HS-27A (cell line): ENCODE measurements around the gene GJA4.
"Not testable (repeated sequence)": the region's sequence is repeated elsewhere in the genome, so short reads cannot be mapped to it uniquely, and the experiment has no call there.

Source experiments
- DNase-seq: peaks from one replicate; pipeline ENCODE4 v3.0.0-alpha.2; 2012; ENCODE audit warnings: low read depth, missing footprints

Gene GJA4

GRCh38 chr1:34770891-34771504, 21.8 kb upstream of the GJA4 start:
- DNase-seq = no peak

- no peak for DNase-seq
Measured at GRCh38 chr1:34771573-34772371, 21.0 kb upstream of the GJA4 start.

- not testable (repeated sequence) for DNase-seq
Measured at GRCh38 chr1:34773114-34773513, 19.7 kb upstream of the GJA4 start.

- no peak for DNase-seq
Measured at GRCh38 chr1:34774957-34775356, 17.8 kb upstream of the GJA4 start.

- DNase-seq = no peak
Measured at GRCh38 chr1:34776911-34777310, 15.9 kb upstream of the GJA4 start.

- DNase-seq = no peak
Measured at GRCh38 chr1:34777519-34778321, 15.1 kb upstream of the GJA4 start.

- DNase-seq = no peak
Measured at GRCh38 chr1:34778381-34778780, 14.4 kb upstream of the GJA4 start.

- DNase-seq = no peak
Measured at GRCh38 chr1:34779005-34779404, 13.8 kb upstream of the GJA4 start.

GRCh38 chr1:34779526-34779925, 13.3 kb upstream of the GJA4 start:
- DNase-seq = no peak

- no peak for DNase-seq
Measured at GRCh38 chr1:34779962-34780361, 12.8 kb upstream of the GJA4 start.

GRCh38 chr1:34780528-34780927, 12.3 kb upstream of the GJA4 start:
- DNase-seq = no peak

- DNase-seq = no peak
Measured at GRCh38 chr1:34781071-34781843, 11.5 kb upstream of the GJA4 start, which contains the start of gene GJB3. GJB3 (plus strand) TSS chr1:34781214; CDS start chr1:34784763, 3,549 bp downstream.

- no peak for DNase-seq
Measured at GRCh38 chr1:34781844-34782391, 10.9 kb upstream of the GJA4 start.

- no peak for DNase-seq
Measured at GRCh38 chr1:34784751-34785221, 8.0 kb upstream of the GJA4 start.

GRCh38 chr1:34785231-34785874, 7.4 kb upstream of the GJA4 start:
- no peak for DNase-seq

- no peak for DNase-seq
Measured at GRCh38 chr1:34785875-34786470, 6.8 kb upstream of the GJA4 start.

- DNase-seq = no peak
Measured at GRCh38 chr1:34786521-34787325, 6.1 kb upstream of the GJA4 start.

GRCh38 chr1:34787461-34788420, 5.1 kb upstream of the GJA4 start:
- DNase-seq = no peak

- DNase-seq = no peak
Measured at GRCh38 chr1:34790985-34791384, 1.8 kb upstream of the GJA4 start.
